CD4-positive, alpha-beta T cell treated with Interleukin-21 for 1 hour (primary cell): Measurements from ENCODE around the gene SLC25A33.

Source experiments
- DNase-seq: peaks from one replicate; pipeline ENCODE4 v3.0.0-alpha.2; 2020

Gene SLC25A33

GRCh38 chr1:9628541-9629444 lies 89.5 kb downstream of the SLC25A33 start:
- DNase-seq = peak; percentile 75

- peak; percentile 78 for DNase-seq
Measured at GRCh38 chr1:9629445-9630201, 90.4 kb downstream of the SLC25A33 start.

- peak; percentile 19 for DNase-seq
Measured at GRCh38 chr1:9630331-9631111, 91.3 kb downstream of the SLC25A33 start.

GRCh38 chr1:9631613-9632012 lies 92.3 kb downstream of the SLC25A33 start:
- DNase-seq = no peak

- no peak for DNase-seq
Measured at GRCh38 chr1:9633493-9633892, 94.2 kb downstream of the SLC25A33 start.

GRCh38 chr1:9634582-9634981 lies 95.3 kb downstream of the SLC25A33 start:
- DNase-seq = no peak
